Measurements from ENCODE around the gene TRIP12. TPM values are rescaled to one million over a fixed set of nuclear protein-coding genes. Genes with fewer than 3 reads are reported as not detected.

TRIP12 gene
- total RNA-seq, 1 experiment from 2014 or later, result 175 TPM

- Histone ChIP-seq H2AFZ (ENCODE audit: low read depth, low read length, poor library complexity, severe bottlenecking) (no peak overlapping the region), H3K4me1 (ENCODE audit: control insufficient read depth in 1 of 2, insufficient read depth in 2 of 2, low read length in 2 of 2) (peaks cover 7 to 8% of the 10 kb centered on the region in 2 experiments; a peak in 3 of 4 replicates), H3K36me3 (ENCODE audit: control insufficient read depth in 1 of 2, insufficient read depth in 2 of 2, low read length in 2 of 2) (peaks cover 0 to 7% of the 10 kb centered on the region in 2 experiments; a peak in 1 of 4 replicates), H3K4me2 (ENCODE audit: low read length) (no peak overlapping the region), H3K79me2 (ENCODE audit: insufficient read depth, low read length) (peaks cover 85% of the 10 kb centered on the region), H3K9me3 (ENCODE audit: control insufficient read depth in 1 of 2, insufficient read depth in 1 of 2, low read depth in 1 of 2, low read length in 2 of 2) (no peaks in the 10 kb centered on the region), H3K9me2 (ENCODE audit: insufficient read depth) (no peaks in the 10 kb centered on the region), H3K9ac (ENCODE audit: low read length) (no peak overlapping the region), H4K20me1 (ENCODE audit: insufficient read depth) (peaks cover 6% of the 10 kb centered on the region; the same call in 1 of the 2 replicates), H3K27ac (ENCODE audit: low read depth, low read length) (no peak overlapping the region), H3K27me3 (ENCODE audit: insufficient read depth, low read length) (no peaks in the 10 kb centered on the region), H3K4me3 (replicated peaks in 1 of 2; ENCODE audit: low read depth in 1 of 2, low read length in 2 of 2) (no peak overlapping the region)
- ATAC-seq (no peak), DNase-seq (ENCODE audit: low read depth, low spot score) (no peak)
- intact Hi-C loops (cut with micrococcal nuclease), result no loop called here
- RAD21 ChIA-PET (ENCODE audit: low non-redundant PET in 1 of 2, low total read pairs in 2 of 2, uncharacterized antibody in 2 of 2, unreplicated experiment in 2 of 2), result no interaction called here
- BruUV-seq (replicated peaks), result no TSS peak
- POLR2A ChIA-PET, result no interaction called here
- TF ChIP-seq JUND (IDR thresholded peaks at IDR 0.05), result no peak
- TF ChIP-seq EGR1 (IDR thresholded peaks at IDR 0.05; ENCODE audit: low read depth), result no peak
- TF ChIP-seq ELF1 (IDR thresholded peaks at IDR 0.05; ENCODE audit: borderline replicate concordance, low read depth), result no peak
- no peak for TF ChIP-seq RAD21 (IDR thresholded peaks at IDR 0.05; ENCODE audit: low read depth)
- no peak for TF ChIP-seq ZNF274 (IDR thresholded peaks at IDR 0.05; ENCODE audit: low read depth, low read length)
- no peak for TF ChIP-seq SRF (IDR thresholded peaks at IDR 0.05; ENCODE audit: low read depth)
- TF ChIP-seq REST (IDR thresholded peaks at IDR 0.05; ENCODE audit: low read depth), result no peak
- no peak for TF ChIP-seq SIN3A (IDR thresholded peaks at IDR 0.05; ENCODE audit: low read depth)
- TF ChIP-seq TCF7L2 (IDR thresholded peaks at IDR 0.05; ENCODE audit: borderline replicate concordance, extremely low read depth, insufficient read depth, insufficient read length), result no peak
- no peak for TF ChIP-seq CBX3 (IDR thresholded peaks at IDR 0.05; ENCODE audit: low read depth)
- no peak for TF ChIP-seq SP1 (IDR thresholded peaks at IDR 0.05; ENCODE audit: low read depth)
- no peak for TF ChIP-seq ATF3 (IDR thresholded peaks at IDR 0.05)
- no peak for TF ChIP-seq ZBTB33 (IDR thresholded peaks at IDR 0.05; ENCODE audit: extremely low read depth, insufficient replicate concordance, low read length)
- TF ChIP-seq EZH2 (IDR thresholded peaks at IDR 0.05), result no peak
- no peak for TF ChIP-seq FOSL1 (IDR thresholded peaks at IDR 0.05; ENCODE audit: low read depth)
- TF ChIP-seq POLR2AphosphoS5 (IDR thresholded peaks at IDR 0.05; ENCODE audit: low read depth, low read length), result no peak
- CTCF ChIA-PET, result no interaction called here
Measured at GRCh38 chr2:229917793-229918192, 4.0 kb downstream of the TRIP12 start.
